GM21447 (cell line): ENCODE results near the gene SIPA1L3.

Experiments
- ATAC-seq: cut with Tn5 transposase; IDR thresholded peaks from one replicate; pipeline ENCODE4 v1.9.1; 2021; ENCODE audit not compliant: unreplicated experiment

Gene SIPA1L3

DNA sequence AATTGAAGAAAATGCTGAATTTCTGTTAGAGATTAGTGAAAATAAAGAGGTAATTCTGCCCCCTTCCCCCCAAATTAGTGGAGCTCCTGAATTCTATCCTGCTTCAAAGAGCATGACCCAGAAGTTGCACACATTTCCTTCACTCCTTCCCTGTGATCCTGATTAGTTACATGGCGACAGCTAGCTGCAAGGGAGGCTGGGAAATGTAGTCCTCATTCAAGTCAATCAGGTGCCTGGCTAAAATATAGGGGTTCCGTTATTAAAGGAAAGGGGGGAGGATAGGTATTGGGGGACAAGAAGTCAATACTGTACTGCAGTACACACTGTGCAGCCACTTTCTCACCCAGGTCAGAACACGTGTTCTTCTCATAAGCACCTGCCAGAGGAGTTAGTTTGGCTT is 65.8 kb downstream of the SIPA1L3 start:
- ATAC-seq = no peak

DNA sequence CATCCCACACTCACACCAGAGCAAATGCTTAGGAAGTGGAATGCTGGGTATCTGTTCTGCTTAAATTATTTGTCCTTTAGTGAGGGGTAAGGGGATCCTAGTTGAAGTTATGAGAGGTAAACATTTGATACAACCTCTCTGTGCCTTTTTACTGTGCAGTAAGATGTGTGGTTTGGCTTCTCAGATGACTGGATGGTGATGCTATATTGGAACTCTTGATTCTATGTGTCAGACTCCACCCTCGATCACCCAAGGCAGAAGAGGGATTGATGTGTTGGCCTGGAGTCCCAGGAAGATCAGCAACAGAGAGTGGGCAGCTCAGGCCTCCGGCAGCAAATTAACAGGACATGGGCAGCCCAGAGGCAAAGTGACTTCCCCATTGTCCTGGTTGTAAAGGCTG is 66.7 kb downstream of the SIPA1L3 start:
- ATAC-seq = no peak

DNA sequence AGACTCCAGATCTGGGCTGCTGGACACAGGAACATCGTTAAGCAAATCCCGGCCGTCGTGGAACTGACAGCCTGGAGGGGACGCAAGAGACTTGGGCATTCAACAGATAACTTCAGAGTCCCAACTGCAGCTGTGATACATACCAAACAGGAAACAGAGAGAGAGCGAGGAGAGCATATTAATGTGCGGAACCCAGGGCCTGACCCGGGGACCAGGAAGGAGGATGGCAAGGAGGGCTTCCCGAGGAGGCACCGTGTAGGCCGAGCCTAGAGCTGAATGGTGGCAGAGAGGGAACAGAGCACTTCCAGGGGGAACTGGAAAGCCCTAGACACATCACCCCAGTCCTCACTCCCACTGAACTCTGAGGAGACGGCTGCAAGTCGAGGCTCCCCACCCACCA is 68.1 kb downstream of the SIPA1L3 start:
- ATAC-seq = no peak

DNA sequence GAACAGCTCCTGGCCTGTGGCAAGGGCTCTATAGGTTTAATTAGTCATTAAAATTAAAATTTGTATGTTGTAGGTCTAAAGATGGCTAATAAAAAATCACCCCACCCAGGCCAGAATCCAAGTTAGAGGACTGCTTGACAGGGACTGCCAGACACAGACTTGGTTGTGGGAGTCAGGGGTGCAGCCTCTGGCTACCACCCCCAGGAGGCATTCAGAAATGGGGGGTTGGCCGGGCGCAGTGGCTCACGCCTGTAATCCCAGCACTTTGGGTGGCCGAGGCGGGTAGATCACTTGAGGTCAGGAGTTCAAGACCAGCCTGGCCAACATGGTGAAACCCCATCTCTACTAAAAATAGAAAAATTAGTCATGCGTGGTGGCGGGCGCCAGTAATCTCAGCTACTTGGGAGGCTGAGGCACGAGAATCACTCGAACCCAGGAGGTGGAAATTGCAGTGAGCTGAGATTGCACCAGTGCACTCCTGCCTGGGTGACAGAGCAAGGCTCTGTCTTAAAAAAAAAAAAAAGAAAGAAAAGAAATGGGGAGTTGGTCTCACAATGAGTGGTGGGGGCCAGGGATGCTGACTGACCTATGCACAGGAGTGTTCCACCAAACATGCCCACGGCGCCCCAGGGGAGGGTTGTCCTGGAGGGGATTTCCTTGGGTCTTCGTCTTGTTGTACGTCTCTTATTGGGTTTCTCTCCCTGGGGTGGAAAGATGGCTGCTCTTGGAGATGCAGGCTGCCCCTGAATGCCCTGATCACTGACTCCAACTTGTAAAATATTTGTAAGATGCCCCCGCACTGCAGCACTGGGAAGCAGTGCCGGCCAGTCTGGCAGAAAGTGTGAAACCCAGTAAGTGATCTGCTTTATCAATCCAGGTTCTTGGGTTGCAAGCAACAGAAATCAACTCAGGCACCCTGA is 68.8 kb downstream of the SIPA1L3 start:
- no peak for ATAC-seq

DNA sequence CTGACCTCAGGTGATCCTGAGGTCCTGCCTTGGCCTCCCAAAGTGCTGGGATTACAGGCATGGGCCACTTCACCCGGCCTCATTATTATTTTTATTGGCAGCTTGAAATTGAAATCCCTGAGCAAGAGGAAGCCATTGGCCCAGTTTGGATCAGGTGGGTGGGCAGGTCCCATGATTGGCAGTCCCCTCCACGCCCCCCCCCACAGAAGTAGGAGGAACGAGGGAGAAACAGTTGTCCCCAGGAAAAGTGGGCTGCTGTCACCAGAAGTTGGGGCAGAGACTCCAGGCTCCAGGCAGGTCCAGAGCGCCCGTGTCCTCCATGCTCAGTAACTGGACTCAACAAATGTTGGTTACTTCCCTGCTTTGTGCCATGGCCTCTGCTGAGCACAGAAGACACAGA is 70.4 kb downstream of the SIPA1L3 start:
- no peak for ATAC-seq

DNA sequence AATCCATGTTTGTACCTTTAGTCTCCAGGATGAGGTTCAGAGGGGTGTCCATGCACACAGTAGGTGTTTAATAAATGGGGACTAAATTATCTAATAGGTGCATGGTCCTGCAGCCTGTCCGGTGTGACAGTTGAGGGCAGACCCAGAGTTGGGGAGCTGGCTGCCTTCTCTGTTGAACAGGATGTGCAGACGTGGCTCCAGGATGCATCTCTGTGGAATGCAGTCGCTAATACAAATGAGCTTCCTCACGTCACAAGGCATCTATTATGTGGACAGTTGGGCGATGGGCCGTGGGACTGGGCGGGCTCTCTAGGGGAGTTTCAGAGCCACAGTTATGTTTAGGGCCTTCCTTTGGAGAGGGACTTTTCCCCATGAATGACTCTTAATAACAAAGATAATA is 71.0 kb downstream of the SIPA1L3 start:
- ATAC-seq = no peak

DNA sequence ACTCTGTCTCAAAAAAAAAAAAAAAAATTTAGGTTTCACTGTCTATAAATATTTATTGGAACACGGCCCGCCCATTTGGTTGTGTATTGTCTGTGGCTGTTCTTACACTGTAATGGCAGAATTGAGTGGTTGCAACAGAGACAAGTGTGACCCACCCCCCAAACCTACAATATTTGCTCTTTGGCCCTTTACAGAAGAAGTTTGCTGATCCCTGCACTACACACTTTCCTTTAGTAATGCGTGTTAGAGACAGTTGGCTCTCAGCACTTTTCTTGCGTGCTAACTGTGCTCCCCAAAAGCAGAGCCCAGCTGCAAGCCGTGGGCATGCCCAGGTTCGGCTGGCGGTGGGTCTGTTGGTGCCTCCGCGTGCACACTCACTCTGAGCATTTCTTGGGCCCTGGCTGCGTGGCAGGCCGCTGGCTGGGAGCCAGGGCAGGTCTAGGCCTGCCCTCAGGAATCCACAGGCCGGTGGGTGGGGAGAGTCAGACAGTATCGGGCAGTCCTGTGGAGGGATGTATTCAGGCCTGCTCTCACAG is 72.6 kb downstream of the SIPA1L3 start:
- no peak for ATAC-seq

DNA sequence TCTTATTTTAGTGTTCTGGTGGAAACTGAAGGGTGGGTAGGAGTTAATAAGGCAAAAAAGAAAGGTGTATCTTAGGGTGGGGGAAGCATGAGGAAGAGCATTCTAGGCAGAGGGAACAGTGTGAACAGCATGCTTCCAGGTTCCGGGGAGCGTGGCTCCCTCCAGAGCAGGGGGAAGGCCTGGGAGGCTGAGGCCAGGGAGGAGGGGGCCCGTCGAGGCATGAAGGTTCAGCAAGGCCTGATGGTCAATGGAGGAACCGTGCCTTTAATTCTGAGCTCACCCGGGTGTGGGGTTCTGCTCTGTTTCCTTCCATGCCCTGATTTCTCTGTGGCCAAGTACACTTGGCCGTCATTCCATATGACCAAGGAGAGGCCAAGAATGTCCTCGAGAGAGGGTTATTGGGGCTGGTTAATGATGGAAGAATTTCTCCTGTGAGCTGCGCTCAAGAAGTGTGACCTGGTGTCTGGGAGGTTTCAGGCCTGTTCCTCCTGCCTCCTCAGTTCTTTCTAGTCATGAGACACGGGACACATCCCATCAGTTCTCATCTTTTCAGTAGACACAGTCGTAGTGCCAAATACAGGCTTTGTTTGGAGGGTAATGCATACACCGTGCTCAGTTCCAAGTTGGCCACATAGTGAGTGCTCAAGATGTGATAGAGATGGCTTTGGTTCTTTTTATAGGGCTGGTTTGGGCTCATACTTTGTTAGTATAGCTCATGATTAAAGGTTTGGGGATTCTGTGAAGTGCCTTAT is 73.6 kb downstream of the SIPA1L3 start:
- no peak for ATAC-seq

DNA sequence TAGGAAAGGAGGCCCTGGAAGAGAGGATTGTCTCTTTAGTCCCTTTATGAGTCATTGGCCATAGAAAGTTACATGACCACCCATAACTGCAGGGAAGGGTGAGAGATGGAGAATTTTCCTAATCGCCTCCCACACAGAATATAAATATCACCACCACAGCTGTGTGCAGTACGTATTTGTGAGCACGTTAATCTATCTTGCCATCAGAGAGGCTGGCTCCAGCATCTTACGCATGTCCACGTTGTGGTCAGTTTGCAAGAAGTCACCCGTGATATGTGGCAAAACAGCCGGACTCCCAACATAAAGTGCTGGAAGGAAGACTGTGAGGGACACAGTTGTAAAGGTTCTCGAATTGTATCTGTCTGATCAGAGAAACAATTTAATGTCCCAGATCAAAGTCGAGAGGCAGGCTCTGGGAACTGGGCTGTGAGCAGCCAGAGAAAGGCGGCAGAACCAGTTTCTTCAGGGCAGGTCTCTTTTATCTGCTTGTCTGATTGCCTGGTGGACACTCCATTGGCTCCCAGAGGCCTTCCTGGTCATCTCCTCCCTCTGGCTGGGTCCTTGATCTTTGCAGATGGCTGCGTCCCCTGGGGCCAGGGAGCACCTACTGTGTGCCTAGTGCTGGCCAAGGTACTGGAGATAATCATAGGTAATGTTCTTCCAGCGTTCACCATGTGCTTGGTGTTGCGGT is 74.9 kb downstream of the SIPA1L3 start:
- ATAC-seq = no peak

DNA sequence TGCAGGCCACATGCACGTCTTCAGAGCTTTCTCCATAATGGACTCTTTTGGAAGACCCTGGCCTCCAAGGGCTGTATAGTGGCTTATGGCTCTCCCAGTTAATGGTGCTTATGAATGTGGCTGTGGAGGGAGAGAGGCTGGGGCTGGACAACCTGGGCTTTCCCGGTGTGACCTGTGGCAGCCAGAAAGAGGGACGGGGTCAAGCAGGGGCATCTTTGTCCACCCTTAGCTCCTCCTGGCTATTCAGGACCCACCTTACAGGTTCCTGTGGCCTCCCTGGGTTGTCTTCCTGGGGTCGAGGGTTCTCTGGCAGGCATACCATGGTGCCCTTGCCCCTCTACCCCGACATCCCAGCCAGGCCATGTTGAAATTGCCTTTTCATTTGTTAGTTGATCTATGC is 75.6 kb downstream of the SIPA1L3 start:
- ATAC-seq = no peak

DNA sequence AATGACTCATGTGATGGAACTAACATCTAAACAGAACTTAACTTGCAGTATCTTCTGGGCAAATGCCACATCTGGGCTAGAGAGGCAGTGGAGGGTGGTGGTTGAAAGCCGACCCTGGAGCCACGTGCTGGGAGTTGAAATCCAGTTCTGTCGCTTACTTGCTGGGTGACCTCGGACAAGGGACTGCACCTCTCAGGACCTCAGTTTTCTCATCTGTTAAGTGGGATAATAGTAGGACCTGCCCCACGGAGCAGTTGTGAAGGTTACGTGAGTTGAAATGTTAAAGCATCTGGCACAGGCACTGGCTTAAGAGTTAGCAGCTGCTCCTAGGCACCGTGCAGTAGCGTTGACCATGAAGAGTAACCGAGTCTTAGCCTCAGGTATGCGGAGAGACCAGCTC is 76.1 kb downstream of the SIPA1L3 start:
- ATAC-seq = no peak

DNA sequence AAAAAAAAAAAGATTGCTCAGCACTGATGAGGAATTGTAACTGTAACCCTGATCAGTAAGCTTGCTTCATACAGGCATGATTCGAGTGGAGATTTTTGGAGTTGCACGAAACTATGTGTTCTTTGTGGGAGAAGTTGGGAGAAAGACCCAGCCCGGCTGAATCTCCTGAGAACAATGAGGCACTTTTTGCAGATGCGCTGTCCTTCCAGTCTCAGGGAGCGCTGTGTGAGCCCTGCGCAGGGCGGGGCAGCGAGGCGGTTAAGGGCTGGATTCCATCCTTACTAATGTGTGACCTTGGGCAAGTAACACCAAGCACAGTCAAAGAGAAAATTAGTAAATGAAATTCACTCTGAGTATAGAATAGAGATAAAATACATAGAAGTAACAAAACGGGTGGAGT is 76.9 kb downstream of the SIPA1L3 start:
- ATAC-seq = no peak

DNA sequence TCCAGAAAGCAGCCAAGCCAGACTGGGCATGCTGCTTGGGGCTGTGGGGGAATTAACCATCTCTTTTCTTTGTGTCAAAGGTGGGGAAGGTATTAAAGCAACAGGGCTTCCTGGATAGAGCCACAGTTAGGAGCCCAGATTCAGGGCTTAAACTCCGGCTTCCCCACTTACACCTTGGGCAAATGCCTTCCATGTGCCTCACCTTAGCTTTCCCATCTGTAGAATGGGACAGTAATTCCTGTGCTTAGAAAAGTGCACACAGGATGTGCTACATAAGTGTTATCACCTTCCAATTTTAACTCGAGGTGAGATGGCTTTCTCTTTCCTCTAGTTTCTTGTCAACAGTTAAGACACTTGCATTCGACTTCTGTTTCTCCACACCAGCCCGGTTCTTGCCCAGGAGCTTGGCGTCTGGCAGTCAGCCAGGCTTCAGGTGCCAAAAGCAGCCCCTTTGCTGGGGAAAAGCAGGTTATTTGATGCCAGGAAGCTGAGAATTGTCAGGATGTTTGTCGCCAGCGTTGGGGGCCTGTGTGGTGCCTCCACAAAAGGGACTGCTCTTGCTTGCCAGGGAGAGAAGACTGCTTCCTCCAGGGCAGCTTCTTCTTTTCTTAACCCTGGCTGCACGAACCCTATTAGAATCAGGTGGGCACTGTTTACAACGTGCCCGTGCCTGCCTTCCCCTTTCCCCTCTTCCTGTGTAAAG is 79.2 kb downstream of the SIPA1L3 start:
- ATAC-seq = peak; percentile 53

DNA sequence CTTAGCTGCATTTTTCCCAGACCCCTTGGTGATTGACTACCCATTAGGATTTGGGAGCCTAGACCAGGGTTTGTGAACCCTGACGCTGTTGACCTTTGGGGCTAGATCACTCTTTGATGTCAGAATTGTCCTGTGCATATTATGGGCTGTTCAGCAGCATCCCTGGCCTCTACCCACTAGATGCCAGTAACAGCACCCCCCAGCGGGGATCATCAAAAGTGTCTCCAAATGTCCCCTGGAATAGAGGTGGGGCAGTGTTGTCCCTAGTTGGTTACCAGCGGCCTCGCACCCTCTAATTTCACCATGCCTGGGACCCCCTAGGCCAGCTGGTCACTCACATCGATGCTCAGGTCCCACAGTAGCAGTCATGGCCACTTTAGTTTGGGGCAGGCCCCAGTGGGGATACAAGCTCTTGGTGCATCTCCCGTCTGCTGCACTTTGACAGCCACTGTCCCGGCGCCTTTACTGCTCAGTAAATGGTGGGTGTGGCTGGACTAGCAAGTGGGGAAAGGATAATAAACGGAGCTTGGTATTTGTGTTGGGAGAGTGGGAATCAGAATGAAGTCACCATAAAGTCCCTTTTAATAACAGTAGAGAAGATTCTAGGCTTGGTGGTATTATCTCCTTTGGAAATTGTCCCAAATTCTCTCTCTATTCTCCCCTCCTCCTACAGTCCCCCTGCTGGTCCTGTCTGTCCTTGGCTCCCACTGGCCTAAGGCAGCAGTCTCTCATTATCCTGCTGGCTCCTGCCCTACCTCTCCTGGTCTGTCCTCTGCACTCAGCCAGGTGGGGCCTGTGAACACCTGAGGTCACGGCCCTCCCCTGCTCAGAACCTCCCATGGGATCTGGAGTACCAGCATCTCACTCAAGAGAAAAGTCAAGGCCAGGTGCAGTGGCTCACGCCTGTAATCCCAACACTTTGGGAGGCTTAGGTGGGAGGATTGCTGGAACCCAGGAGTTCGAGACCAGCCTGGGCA is 80.6 kb downstream of the SIPA1L3 start:
- no peak for ATAC-seq

DNA sequence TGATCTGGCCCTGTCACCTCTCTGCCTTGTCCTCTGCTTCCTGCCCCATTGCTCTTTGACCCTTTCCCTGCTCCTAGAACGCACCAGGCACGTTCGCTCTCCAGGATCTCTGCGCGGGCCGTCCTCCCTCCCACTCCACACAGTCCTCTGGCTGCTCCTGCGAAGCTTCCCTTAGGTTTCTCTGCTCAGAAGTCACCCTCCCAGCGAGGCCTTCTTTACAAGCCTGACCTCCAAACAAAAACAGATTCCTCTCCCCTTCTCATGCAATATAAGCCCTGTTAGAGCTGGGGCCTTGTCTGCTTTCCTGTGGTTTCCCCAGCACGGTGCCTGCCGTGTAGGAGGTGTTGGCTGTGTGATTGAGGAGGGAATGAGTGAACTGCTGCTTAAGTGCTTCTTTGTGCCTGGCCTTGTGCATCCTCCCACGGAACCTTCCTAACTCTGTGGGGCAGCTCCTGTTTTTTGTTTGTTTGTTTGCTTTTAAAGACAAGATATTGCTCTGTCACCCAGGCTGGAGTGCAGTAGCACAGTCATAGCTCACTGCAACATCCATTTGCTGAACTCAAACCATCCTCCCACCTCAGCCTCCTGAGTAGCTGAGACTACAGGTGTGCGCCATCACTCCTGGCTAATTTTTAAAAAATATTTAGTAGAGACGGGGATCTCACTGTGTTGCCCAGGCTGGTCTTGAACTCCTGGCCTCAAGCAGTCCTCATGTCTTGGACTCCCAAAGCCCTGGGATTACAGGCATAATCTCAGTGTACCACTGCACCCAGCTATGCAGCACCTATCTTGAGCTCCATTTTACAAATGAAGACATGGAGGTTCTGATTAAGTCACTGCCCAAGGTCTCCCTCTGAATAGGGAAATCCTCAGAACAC is 82.0 kb downstream of the SIPA1L3 start:
- no peak for ATAC-seq

DNA sequence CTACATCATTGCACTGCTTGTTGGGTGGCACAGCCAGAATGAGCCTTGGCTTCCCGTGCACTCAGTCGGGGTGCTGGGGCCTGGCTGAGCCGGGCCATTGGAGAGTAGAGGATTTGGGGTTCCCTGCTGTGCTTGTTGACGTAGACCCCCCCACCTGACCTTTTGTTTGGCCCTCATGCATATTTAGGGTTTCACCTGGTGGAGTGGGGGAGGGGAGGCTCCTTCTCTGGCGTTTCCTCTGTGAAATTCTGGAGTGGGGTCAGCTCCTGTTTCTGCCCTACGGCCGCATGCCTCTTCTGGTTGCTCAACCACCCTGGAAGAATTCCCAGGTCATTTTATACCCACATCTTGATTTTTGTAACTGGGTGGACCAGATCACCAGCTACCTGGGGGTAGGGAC is 82.8 kb downstream of the SIPA1L3 start:
- no peak for ATAC-seq

DNA sequence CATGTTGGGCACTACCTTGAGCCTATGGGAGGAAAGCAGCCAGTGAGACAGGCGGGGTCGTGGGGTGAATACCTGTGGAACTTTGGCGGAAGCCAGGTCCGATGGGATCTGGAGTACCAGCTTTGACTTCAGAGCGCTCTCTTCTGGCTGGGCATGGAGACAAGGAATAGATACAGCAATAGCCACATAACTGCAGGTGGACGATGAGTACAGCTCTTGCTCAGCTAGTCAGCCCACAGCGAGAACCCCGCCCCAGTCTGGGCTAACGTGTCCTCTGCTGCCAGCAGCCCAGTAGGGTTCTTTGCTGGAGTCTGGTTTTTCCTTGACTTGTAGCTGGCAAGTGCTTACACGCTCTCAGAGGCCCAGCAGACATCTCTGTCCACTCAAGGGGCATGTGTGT is 83.4 kb downstream of the SIPA1L3 start:
- ATAC-seq = no peak

DNA sequence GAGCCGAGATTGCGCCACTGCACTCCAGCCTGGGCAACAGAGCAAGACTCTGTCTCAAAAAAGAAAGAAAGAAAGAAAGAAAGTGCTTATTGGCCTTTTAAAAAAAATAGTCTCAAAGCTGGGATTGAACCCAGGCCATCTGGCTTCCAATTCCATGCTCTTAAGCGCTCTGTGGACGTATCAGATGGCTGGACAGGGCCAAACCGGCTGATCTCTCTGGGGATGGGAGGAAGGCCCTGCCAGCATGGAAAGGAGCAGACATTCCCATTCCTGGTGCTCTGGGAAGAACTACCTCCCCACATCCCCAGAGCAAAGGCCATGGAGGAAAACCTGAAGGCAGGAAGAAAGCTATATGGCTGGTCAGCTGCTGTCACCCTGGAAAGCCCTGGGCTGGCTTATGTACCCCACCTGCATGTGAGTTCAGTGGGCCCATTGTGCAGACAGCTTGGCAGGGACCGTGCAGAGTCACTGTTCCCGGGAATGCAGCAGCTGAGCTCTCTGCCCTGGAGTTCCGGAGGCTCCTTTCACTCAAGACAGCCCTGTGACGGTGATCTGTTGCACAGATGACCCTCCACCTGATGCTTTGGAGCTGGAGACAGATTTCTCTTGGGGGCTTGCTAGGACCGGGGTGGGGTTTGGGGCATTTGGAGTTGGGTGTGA is 84.3 kb downstream of the SIPA1L3 start:
- no peak for ATAC-seq
